Adrenal gland (tissue), 5 donors: ENCODE data around the gene CENPE.

ENCODE experiments used
- POLR2A ChIP-seq, 2 donors: fragments of 450-650 bp; IDR thresholded peaks; one replicate each; pipeline ENCODE4 v1.6.1; 2017; ENCODE audit warnings: antibody characterized with exemption in 2 of 2, mild to moderate bottlenecking in 2 of 2, moderate library complexity in 1 of 2
- TF ChIP-seq, protein P1 (sequence below), 6 experiments: fragments of 450-650 bp in 4 of 6; fragments of 200-600 bp in 2 of 6; sonication (generic) in 1 of 6; IDR thresholded peaks; 1 replicate in 5 of 6; 2 replicates in 1 of 6; pipeline versions ENCODE4 v1.5.1 to v1.8.0; 2016 to 2021; ENCODE audit warnings: antibody characterized with exemption in 6 of 6, mild to moderate bottlenecking in 2 of 6, moderate library complexity in 1 of 6
- donor health status: DM: no; HTN: no; CAD: no.

DNA sequence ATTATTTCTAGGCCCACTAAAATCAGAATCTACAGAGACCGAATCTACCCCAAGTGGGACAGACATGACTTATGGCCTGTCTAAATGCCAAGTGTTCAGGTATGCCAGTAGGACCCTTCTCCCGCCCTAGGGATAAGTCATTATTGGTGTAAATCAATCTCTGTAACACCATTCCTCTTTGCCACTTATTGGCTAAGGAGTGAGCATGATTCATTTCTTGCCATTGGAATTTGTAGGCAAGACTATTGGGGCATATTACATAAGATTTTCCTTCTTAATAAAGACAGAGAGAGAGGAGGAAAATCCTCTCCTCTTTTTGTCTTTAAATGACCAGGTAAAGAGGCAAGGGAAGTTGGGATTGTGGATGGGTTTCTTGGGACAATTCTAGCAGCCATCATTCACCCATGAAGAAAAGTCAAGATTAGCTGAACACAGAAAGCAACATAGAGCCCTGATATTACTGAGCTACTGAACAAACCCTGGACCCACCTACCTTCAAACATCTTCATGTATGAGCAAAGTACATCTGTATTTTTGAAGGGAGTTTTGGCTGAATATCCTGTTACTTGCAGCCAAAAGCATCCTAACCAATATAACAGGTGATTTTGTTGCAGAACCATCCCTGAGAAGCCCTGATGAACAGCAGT is 124.2 kb downstream of the CENPE start:
- TF ChIP-seq, protein P1, sequence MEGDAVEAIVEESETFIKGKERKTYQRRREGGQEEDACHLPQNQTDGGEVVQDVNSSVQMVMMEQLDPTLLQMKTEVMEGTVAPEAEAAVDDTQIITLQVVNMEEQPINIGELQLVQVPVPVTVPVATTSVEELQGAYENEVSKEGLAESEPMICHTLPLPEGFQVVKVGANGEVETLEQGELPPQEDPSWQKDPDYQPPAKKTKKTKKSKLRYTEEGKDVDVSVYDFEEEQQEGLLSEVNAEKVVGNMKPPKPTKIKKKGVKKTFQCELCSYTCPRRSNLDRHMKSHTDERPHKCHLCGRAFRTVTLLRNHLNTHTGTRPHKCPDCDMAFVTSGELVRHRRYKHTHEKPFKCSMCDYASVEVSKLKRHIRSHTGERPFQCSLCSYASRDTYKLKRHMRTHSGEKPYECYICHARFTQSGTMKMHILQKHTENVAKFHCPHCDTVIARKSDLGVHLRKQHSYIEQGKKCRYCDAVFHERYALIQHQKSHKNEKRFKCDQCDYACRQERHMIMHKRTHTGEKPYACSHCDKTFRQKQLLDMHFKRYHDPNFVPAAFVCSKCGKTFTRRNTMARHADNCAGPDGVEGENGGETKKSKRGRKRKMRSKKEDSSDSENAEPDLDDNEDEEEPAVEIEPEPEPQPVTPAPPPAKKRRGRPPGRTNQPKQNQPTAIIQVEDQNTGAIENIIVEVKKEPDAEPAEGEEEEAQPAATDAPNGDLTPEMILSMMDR (IDR thresholded peaks at IDR 0.05) = no peak
- no peak for TF ChIP-seq POLR2A (IDR thresholded peaks at IDR 0.05)
